HepG2 (cell line): ENCODE measurements around the gene AKR1C2. TPM values are rescaled to one million over a fixed set of nuclear protein-coding genes. Genes with fewer than 3 reads are reported as not detected.
A peak's percentile ranks its signal among the peaks of the same experiment; 100 is the strongest.

ENCODE experiments used
- CENPX ChIP-seq: sonication (generic); formaldehyde crosslinking; IDR thresholded peaks from 2 replicates; pipeline ENCODE4 v1.9.0; 2021; ENCODE audit warnings: mild to moderate bottlenecking, missing genetic modification reagents, moderate library complexity
- GFI1 ChIP-seq: sonication (generic); formaldehyde crosslinking; IDR thresholded peaks from 2 replicates; pipeline ENCODE4 v1.5.0; 2020; ENCODE audit warnings: missing genetic modification reagents, mild to moderate bottlenecking, borderline replicate concordance
- GLI4 ChIP-seq: sonication (generic); formaldehyde crosslinking; IDR thresholded peaks from 2 replicates; pipeline ENCODE4 v1.5.1; 2020; ENCODE audit warnings: missing genetic modification reagents, mild to moderate bottlenecking, moderate library complexity, borderline replicate concordance
- MEIS2 ChIP-seq: sonication (generic); formaldehyde crosslinking; IDR thresholded peaks from 2 replicates; pipeline ENCODE4 v1.9.0; 2021; ENCODE audit warnings: mild to moderate bottlenecking, missing genetic modification reagents
- MNT ChIP-seq: fragments of 450-650 bp; IDR thresholded peaks from 2 replicates; pipeline ENCODE4 v1.6.1; 2016
- MZF1 ChIP-seq: sonication (generic); formaldehyde crosslinking; IDR thresholded peaks from 2 replicates; pipeline ENCODE4 v1.8.1; 2023; ENCODE audit warnings: mild to moderate bottlenecking, missing genetic modification reagents, borderline replicate concordance
- NFE2L2 ChIP-seq: fragments of 150-350 bp; IDR thresholded peaks from 2 replicates; pipeline ENCODE4 v1.6.1; 2014; ENCODE audit warnings: low read length
- PTBP1 ChIP-seq: fragments of 200-400 bp; formaldehyde crosslinking; IDR thresholded peaks from 2 replicates; pipeline ENCODE4 v1.6.1; 2018; ENCODE audit warnings: low read length, low read depth; ENCODE audit not compliant: poor library complexity, severe bottlenecking
- RAD51 ChIP-seq: fragments of 450-650 bp; IDR thresholded peaks from 2 replicates; pipeline ENCODE4 v1.6.1; 2016; ENCODE audit warnings: borderline replicate concordance
- SNAPC2 ChIP-seq: sonication (generic); formaldehyde crosslinking; IDR thresholded peaks from 2 replicates; pipeline ENCODE4 v1.8.1; 2022; ENCODE audit warnings: mild to moderate bottlenecking, missing genetic modification reagents
- TBX2 ChIP-seq: sonication (generic); formaldehyde crosslinking; IDR thresholded peaks from 2 replicates; pipeline ENCODE4 v1.5.0; 2020; ENCODE audit warnings: missing genetic modification reagents, mild to moderate bottlenecking, borderline replicate concordance
- TFDP2 ChIP-seq: sonication (generic); formaldehyde crosslinking; IDR thresholded peaks from 2 replicates; pipeline ENCODE4 v1.4.0; 2020; ENCODE audit warnings: missing genetic modification reagents
- ZNF10 ChIP-seq: sonication (generic); formaldehyde crosslinking; IDR thresholded peaks from 2 replicates; pipeline ENCODE4 v1.4.0; 2020; ENCODE audit warnings: mild to moderate bottlenecking, low read depth, missing genetic modification reagents, borderline replicate concordance
- ZNF513 ChIP-seq: sonication (generic); formaldehyde crosslinking; conservative IDR thresholded peaks from 2 replicates; pipeline ENCODE4 v1.5.0; 2020; ENCODE audit warnings: missing genetic modification reagents
- ZNF652 ChIP-seq: IDR thresholded peaks from 2 replicates; pipeline ENCODE4 v1.6.1; 2016; ENCODE audit warnings: low read depth, borderline replicate concordance
- ZNF775 ChIP-seq: sonication (generic); formaldehyde crosslinking; IDR thresholded peaks from 2 replicates; pipeline ENCODE4 v1.4.0; 2020; ENCODE audit warnings: missing genetic modification reagents, mild to moderate bottlenecking, moderate library complexity, borderline replicate concordance
- ZNF788 ChIP-seq: sonication (generic); formaldehyde crosslinking; IDR thresholded peaks from 2 replicates; pipeline ENCODE4 v1.5.0; 2020; ENCODE audit warnings: mild to moderate bottlenecking, missing genetic modification reagents, borderline replicate concordance
- ZNF800 ChIP-seq: sonication (generic); formaldehyde crosslinking; IDR thresholded peaks from 2 replicates; pipeline ENCODE4 v1.4.0; 2020; ENCODE audit warnings: missing genetic modification reagents
- ZNF879 ChIP-seq: sonication (generic); formaldehyde crosslinking; IDR thresholded peaks from 2 replicates; pipeline ENCODE4 v1.8.1; 2023; ENCODE audit warnings: missing genetic modification reagents
- polyA plus RNA-seq, 8 experiments: library from polyadenylated mRNA; depleted of rRNA in 3 of 8; stranded (reverse) in 7 of 8; unstranded in 1 of 8; fragments of >200 nt; fragmentation: Illumina TruSeq in 4 of 8; extraction: Trizol in 4 of 8; gene quantifications; 2 replicates each; pipeline versions ENCODE4 v1.2.1 to v1.2.3, GENCODE V29; 2011 to 2016; ENCODE audit warnings: low read depth in 4 of 8, missing spikeins in 1 of 8, mixed read lengths in 1 of 8; ENCODE audit not compliant: insufficient read depth in 1 of 8
- total RNA-seq, 5 experiments: library from RNA; depleted of rRNA; stranded (reverse); fragments of >200 nt; fragmentation: Illumina TruSeq; extraction: Trizol; gene quantifications; 2 replicates each; pipeline ENCODE4 v1.2.3, GENCODE V29; 2016; ENCODE audit warnings: low read depth in 1 of 5

The AKR1C2 gene
- total and polyA plus RNA-seq, 2 of the 13 experiments (the other 11 are each of a cell fraction or from before 2014, with no cell fraction given) = 140 to 900 TPM

GRCh38 chr10:4947635-4948596 is 55.7 kb downstream of the AKR1C2 start (continued):
- TF ChIP-seq RAD51 (no peak), ZNF788 (no peak; the same call in 1 of the 2 replicates), CENPX (CRISPR knock-in tag) (no peak), NFE2L2 (peak; percentile 79; the same call in 1 of the 2 replicates), MNT (no peak), ZNF10 (CRISPR knock-in tag) (no peak), TFDP2 (CRISPR knock-in tag) (no peak), GFI1 (CRISPR knock-in tag) (peak; percentile 64; the same call in 1 of the 2 replicates), ZNF879 (CRISPR knock-in tag) (no peak), TBX2 (CRISPR knock-in tag) (peak; percentile 90), MEIS2 (CRISPR knock-in tag) (no peak), ZNF652 (CRISPR knock-in tag) (peak; percentile 32; the same call in 1 of the 2 replicates), MZF1 (CRISPR knock-in tag) (no peak), PTBP1 (no peak), SNAPC2 (0 out of 2 replicates have a peak, but pooled peaks have one; percentile 18), ZNF800 (CRISPR knock-in tag) (no peak; the same call in 1 of the 2 replicates), ZNF775 (no peak), GLI4 (CRISPR knock-in tag) (no peak), ZNF513 (CRISPR knock-in tag) (no peak)
- TF ChIP-seq, all 625 proteins: peak for 170
